ENCODE results near the gene GIPR.

DNA sequence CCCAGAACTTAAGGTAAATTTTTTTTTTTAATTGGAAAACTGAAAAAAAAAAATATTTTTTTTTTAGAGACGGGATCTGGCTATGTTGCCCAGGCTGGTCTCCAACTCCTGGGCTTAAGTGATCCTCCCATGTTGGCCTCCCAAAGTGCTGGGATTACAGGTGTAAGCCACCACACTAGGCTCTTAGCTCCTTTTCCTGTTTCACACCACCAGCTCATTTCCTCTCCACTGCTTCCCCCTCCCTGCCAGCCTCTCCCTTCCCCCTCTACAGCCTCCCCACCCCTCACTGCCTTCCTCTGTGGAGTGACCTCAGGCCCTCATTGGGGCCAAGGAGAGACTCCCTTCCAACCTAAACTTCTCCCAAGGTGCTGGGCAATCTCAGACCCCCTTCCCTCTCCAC is 4.2 kb upstream of the GIPR start:
- TF ChIP-seq, protein P1, sequence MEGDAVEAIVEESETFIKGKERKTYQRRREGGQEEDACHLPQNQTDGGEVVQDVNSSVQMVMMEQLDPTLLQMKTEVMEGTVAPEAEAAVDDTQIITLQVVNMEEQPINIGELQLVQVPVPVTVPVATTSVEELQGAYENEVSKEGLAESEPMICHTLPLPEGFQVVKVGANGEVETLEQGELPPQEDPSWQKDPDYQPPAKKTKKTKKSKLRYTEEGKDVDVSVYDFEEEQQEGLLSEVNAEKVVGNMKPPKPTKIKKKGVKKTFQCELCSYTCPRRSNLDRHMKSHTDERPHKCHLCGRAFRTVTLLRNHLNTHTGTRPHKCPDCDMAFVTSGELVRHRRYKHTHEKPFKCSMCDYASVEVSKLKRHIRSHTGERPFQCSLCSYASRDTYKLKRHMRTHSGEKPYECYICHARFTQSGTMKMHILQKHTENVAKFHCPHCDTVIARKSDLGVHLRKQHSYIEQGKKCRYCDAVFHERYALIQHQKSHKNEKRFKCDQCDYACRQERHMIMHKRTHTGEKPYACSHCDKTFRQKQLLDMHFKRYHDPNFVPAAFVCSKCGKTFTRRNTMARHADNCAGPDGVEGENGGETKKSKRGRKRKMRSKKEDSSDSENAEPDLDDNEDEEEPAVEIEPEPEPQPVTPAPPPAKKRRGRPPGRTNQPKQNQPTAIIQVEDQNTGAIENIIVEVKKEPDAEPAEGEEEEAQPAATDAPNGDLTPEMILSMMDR (IDR thresholded peaks at IDR 0.05) = no peak
- no peak for TF ChIP-seq POLR2A (IDR thresholded peaks at IDR 0.05)

All from vagina (tissue), 2 donors.